Erythroblast (primary cell): ENCODE results near the gene SUCO.
"Not testable (repeated sequence)": the region's sequence is repeated elsewhere in the genome, so short reads cannot be mapped to it uniquely, and the experiment has no call there.

ENCODE experiments used
- GATA1 ChIP-seq: IDR thresholded peaks from 2 replicates; pipeline ENCODE4 v1.6.1; 2011; ENCODE audit warnings: low read depth, mild to moderate bottlenecking, control low read depth, low read length, moderate library complexity
- POLR2A ChIP-seq: IDR thresholded peaks from 2 replicates; pipeline ENCODE4 v1.6.1; 2011; ENCODE audit warnings: mild to moderate bottlenecking, low read length

DNA sequence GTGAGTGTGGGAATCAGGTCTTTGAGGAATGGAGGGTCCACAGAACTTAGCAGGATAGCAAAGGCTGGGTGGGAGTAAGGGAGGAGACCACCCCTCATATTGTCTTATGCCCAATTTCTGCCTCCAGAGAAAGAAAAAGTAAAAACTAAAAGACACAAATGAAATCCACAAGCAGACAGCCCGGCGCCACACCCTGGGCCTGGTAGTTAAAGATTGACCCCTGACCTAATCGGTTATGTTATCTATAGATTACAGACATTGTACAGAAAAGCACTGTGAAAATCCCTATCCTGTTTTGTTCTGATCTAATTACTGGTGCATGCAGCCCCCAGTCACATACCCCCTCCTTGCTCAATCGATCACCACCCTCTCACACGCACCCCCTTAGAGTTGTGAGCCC lies 36.8 kb upstream of the SUCO start:
- TF ChIP-seq POLR2A, GATA1: not testable (repeated sequence)
